ENCODE results near the gene SNAPC4. TPM values are rescaled to one million over a fixed set of nuclear protein-coding genes. Genes with fewer than 3 reads are reported as not detected.

SNAPC4 gene
- total RNA-seq, 1 donor from 2014 or later = 9.4 TPM

DNA sequence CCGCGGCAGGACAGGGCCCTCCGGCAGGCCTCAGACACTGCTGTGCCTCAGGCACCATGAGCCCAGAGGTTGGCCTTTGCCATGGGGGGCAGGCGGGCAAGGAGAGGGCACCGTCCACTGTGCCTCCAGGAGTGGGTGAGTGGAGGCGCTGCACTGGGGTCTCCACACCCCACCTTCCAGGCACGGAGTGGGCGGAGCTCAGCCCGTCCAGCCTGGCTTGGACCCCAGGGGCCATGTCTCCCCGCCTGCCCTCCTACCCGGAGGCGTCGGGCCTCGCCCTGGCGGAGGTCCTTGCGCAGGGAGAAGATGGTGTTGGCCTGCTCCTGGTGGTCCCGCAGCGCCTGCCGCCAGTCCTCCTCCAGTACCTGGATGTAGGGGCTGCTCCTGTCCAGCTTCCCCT lies 29.9 kb downstream of the SNAPC4 start:
- H3K9me3 ChIP-seq = no peaks in the 10 kb centered on the region
- H3K4me3 ChIP-seq = no peak overlapping the region
- DNase-seq (ENCODE audit: low spot score in 2 of 2) = no peak
- H3K27ac ChIP-seq = no peak overlapping the region
- intact Hi-C loops (cut with DNase I) = no loop called here
- no peaks in the 10 kb centered on the region for H3K36me3 ChIP-seq
- no peaks in the 10 kb centered on the region for H3K27me3 ChIP-seq
- no peaks in the 10 kb centered on the region for H3K4me1 ChIP-seq
- TF ChIP-seq, protein P1, sequence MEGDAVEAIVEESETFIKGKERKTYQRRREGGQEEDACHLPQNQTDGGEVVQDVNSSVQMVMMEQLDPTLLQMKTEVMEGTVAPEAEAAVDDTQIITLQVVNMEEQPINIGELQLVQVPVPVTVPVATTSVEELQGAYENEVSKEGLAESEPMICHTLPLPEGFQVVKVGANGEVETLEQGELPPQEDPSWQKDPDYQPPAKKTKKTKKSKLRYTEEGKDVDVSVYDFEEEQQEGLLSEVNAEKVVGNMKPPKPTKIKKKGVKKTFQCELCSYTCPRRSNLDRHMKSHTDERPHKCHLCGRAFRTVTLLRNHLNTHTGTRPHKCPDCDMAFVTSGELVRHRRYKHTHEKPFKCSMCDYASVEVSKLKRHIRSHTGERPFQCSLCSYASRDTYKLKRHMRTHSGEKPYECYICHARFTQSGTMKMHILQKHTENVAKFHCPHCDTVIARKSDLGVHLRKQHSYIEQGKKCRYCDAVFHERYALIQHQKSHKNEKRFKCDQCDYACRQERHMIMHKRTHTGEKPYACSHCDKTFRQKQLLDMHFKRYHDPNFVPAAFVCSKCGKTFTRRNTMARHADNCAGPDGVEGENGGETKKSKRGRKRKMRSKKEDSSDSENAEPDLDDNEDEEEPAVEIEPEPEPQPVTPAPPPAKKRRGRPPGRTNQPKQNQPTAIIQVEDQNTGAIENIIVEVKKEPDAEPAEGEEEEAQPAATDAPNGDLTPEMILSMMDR (IDR thresholded peaks at IDR 0.05) = no peak

DNA sequence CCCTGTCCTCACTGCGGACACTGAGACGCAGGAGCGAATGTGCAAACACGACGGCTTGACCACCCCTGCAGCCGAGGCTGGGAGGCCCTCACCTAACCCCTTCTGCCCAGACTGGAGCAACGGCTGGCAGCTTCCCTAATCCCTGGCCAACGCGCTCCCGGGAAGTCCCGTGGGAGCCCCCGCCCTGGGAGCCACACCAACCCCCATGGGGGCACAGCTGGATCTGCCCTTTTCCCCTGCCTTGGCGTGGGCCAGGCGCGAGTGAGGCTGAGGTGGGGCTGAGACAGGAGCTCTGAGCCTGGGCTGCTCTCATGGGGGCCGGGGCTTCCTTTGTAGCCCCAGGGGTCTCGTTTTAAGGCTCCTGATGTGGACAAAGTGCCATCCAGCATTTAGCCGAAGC lies 31.8 kb downstream of the SNAPC4 start:
- H3K27me3 ChIP-seq = no peaks in the 10 kb centered on the region
- H3K27ac ChIP-seq = no peak overlapping the region
- no peak overlapping the region for H3K4me3 ChIP-seq
- no peaks in the 10 kb centered on the region for H3K36me3 ChIP-seq
- intact Hi-C loops (cut with DNase I) = no loop called here
- TF ChIP-seq, protein P1 (IDR thresholded peaks at IDR 0.05) = no peak
- no peak for DNase-seq (ENCODE audit: low spot score in 2 of 2)
- H3K9me3 ChIP-seq = no peaks in the 10 kb centered on the region
- peaks cover 5 to 6% of the 10 kb centered on the region in 2 donors for H3K4me1 ChIP-seq

DNA sequence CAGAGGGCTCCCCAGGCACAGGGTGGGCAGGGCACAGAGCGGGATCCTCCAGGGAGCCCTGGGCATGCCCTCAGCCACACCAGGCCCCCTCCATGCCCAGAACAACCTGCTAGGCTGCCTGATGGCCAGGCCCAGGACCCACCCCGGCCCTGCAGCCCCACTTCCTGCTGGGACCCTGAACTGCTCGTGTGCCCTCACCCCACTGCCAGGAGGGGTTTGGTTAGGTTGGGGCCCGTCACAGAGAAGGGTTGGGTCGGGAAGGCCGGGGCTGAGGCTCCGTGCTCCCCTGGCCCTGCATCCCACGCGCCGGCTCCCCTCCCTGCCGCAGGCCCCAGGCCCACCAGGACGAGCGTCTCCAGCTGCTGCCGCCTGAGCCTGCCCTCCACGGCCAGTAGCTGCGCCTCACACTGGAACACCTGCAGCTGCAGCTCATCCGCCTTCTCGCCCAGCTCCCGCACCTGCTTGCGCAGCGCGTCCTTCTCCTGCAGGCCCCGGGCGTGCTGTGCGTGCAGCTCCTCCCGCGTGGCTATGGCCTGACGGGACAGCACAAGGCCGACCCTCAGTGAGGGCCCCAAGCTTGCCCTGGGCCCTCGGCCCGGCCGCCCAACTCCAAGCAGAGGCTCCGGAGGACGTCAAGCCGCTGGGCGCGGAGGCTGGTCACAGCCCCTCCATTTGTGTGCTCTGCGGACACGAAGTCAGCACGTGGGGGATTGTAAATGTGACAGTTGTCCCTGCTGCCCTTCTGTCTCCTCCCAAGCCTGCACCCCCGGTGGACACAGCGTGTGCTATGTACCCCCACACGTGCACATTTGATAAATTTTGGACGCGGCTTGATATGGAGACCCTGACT lies 32.4 kb downstream of the SNAPC4 start:
- TF ChIP-seq, protein P1 (IDR thresholded peaks at IDR 0.05) = no peak
- no peaks in the 10 kb centered on the region for H3K27me3 ChIP-seq
- H3K4me1 ChIP-seq = peaks cover 5 to 8% of the 10 kb centered on the region in 2 donors
- H3K9me3 ChIP-seq = no peaks in the 10 kb centered on the region
- intact Hi-C loops (cut with DNase I) = no loop called here
- no peak overlapping the region for H3K27ac ChIP-seq
- DNase-seq (ENCODE audit: low spot score in 2 of 2) = no peak
- no peak overlapping the region for H3K4me3 ChIP-seq
- no peaks in the 10 kb centered on the region for H3K36me3 ChIP-seq

DNA sequence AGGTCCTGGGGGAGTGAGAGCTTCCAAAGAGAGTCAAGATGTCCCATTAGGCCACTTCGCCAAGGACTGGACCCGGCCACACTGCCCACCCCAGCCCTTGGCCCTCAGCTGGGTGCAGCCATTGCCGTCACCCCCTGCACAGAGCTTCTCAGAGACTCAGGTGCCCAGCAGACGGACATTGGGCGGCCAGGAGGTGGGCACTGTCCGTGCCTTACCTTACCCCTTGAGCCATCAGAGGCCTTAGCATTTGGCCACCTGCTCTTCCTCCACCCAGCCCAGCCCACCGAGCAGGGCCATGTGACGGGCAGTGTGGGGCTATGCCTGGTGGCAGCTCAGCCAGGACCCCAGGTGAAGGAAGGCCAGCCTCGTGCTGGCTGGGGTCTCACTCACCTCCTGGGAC lies 33.1 kb downstream of the SNAPC4 start:
- Histone ChIP-seq H3K36me3 (no peaks in the 10 kb centered on the region), H3K4me3 (no peak overlapping the region), H3K4me1 (peaks cover 5 to 8% of the 10 kb centered on the region in 2 donors), H3K27me3 (no peaks in the 10 kb centered on the region), H3K9me3 (no peaks in the 10 kb centered on the region), H3K27ac (no peak overlapping the region)
- TF ChIP-seq, protein P1 (IDR thresholded peaks at IDR 0.05) = no peak
- no peak for DNase-seq (ENCODE audit: low spot score in 2 of 2)
- intact Hi-C loops (cut with DNase I) = no loop called here

DNA sequence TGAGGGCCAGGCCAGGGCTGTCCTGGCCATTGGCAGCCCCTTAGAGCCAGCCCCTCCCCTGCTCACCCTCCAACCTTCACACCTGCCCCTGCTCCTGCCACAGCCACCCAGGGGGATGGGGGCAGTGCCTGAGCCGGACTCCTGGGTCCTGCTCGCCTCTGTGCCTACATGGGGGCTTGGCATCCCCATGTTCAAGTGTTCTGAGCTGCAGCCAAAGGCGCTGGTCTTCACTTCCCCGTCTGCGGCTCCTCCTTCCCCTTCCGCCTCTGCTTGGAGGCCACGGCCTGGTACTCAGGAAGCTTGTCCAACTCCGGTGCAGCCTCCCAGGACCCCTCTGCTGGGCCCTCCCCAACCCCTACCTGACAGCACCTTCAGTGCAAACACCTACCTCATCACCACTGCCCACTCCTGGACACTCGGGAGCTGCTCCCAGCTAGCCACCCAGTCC lies 34.2 kb downstream of the SNAPC4 start:
- H3K36me3 ChIP-seq = no peaks in the 10 kb centered on the region
- no peak for DNase-seq (ENCODE audit: low spot score in 2 of 2)
- H3K9me3 ChIP-seq = no peaks in the 10 kb centered on the region
- intact Hi-C loops (cut with DNase I) = no loop called here
- H3K4me3 ChIP-seq = no peak overlapping the region
- TF ChIP-seq, protein P1 (IDR thresholded peaks at IDR 0.05) = no peak
- no peak overlapping the region for H3K27ac ChIP-seq
- H3K4me1 ChIP-seq = peaks cover 5 to 8% of the 10 kb centered on the region in 2 donors
- H3K27me3 ChIP-seq = no peaks in the 10 kb centered on the region
